HG03196 (cell line): ENCODE measurements around the gene FN3KRP.

Source experiments
- ATAC-seq: cut with Tn5 transposase; IDR thresholded peaks from one replicate; pipeline ENCODE4 v1.9.1; 2021; ENCODE audit not compliant: unreplicated experiment

Gene FN3KRP

GRCh38 chr17:82775001-82775823, 58.7 kb downstream of the FN3KRP start:
- no peak for ATAC-seq

- no peak for ATAC-seq
Measured at GRCh38 chr17:82776454-82776853, 59.9 kb downstream of the FN3KRP start.
